Brain microvascular endothelial cell (primary cell): ENCODE results near the gene ZNF407.
A peak's percentile ranks its signal among the peaks of the same experiment; 100 is the strongest.

ENCODE experiments used
- DNase-seq: peaks from one replicate; pipeline ENCODE4 v3.0.0-alpha.2; 2020
- H3K27ac ChIP-seq: fragments of 250-450 bp; sonication (Bioruptor Pico); 2 replicates; pipeline ENCODE4 v1.5.1; 2020; ENCODE audit warnings: mild to moderate bottlenecking, moderate library complexity
- H3K27me3 ChIP-seq: fragments of 250-450 bp; sonication (Bioruptor Pico); replicated peaks from 2 replicates; pipeline ENCODE4 v1.5.1; 2020; ENCODE audit warnings: mild to moderate bottlenecking
- H3K36me3 ChIP-seq: fragments of 250-450 bp; sonication (Bioruptor Pico); replicated peaks from 2 replicates; pipeline ENCODE4 v1.5.1; 2020; ENCODE audit warnings: mild to moderate bottlenecking
- H3K4me3 ChIP-seq: 2 replicates; pipeline ENCODE4 v1.5.1; 2011; ENCODE audit warnings: low read depth, mild to moderate bottlenecking, control low read depth, low read length, moderate library complexity
- in situ Hi-C: cut with HindIII; loops from 2 replicates; pipeline ENCODE4 v1.10.0; 2017; ENCODE audit warnings: low sequenced_read_pairs, low pct_ligation_motif_present
- TF ChIP-seq, protein P1 (sequence below): IDR thresholded peaks from 2 replicates; pipeline ENCODE4 v1.5.1; 2011; ENCODE audit warnings: low read depth, mild to moderate bottlenecking, moderate library complexity, low read length, control low read depth, inconsistent platforms; ENCODE audit errors: missing control alignments

Gene ZNF407

DNA sequence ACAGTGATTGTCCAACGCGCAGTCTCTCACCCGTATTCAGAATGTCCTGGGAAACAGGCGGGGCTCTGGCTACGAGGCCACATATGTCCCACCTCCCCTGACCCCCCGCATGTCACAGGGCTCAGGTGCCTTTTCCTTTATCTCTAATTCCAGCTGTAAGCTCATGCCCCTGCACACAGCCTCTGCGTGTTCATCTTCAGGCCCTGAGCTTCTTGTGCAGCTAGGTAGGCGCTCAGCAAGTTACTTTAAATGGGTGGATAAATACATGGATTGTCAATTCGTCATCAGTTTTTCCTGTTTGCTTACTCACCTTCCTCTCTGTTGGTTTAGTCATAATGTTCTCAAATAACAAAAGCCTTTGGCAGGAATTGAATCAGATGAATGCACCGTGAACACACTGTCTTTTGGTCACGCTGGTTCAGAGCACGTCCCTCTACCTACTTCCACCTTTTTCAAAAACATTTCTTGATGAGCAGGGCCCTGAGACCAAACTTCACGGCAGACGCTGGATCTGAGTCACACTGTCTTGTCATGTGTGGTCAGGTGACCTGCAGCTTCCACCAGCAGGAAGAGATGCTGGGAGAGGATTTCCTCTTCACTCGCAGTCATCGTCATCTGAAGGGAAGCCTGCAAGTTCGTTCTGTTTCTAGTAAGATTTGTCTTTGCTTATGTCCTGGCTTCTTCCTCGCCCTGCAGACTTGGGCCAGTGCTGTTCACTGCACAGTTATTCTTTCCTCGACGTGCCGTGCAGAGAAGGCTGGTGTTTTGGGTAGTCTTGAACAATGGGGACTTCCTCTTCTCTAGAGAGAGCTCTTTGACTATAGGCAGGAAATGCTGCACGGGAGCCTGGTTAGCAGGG lies 473.2 kb downstream of the ZNF407 start:
- in situ Hi-C loops = no loop called here
- TF ChIP-seq, protein P1, sequence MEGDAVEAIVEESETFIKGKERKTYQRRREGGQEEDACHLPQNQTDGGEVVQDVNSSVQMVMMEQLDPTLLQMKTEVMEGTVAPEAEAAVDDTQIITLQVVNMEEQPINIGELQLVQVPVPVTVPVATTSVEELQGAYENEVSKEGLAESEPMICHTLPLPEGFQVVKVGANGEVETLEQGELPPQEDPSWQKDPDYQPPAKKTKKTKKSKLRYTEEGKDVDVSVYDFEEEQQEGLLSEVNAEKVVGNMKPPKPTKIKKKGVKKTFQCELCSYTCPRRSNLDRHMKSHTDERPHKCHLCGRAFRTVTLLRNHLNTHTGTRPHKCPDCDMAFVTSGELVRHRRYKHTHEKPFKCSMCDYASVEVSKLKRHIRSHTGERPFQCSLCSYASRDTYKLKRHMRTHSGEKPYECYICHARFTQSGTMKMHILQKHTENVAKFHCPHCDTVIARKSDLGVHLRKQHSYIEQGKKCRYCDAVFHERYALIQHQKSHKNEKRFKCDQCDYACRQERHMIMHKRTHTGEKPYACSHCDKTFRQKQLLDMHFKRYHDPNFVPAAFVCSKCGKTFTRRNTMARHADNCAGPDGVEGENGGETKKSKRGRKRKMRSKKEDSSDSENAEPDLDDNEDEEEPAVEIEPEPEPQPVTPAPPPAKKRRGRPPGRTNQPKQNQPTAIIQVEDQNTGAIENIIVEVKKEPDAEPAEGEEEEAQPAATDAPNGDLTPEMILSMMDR = no peak
- DNase-seq = peak; percentile 57
- Histone ChIP-seq H3K36me3 (no peaks in the 10 kb centered on the region), H3K27ac (peak overlapping the region; percentile 49), H3K4me3 (peak overlapping the region; percentile 34), H3K27me3 (no peaks in the 10 kb centered on the region)

DNA sequence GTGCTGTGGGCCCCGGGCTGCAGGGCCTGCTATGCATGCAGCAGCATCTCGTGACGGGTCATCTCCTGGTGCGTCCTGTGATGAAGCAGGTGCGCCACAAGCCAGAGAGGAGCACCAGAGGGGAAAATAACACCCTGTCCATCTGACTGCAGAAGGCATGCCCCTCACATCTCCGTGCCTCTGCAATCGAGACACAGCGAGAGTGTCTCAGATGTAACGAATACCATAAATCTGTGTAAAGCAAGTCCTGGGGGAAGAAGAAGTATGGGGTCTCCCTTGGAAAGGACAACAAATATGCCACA lies 473.8 kb downstream of the ZNF407 start:
- in situ Hi-C loops = no loop called here
- peak overlapping the region; percentile 34 for H3K4me3 ChIP-seq
- H3K27me3 ChIP-seq = no peaks in the 10 kb centered on the region
- TF ChIP-seq, protein P1 = no peak
- H3K27ac ChIP-seq = no peak overlapping the region
- DNase-seq = no peak
- H3K36me3 ChIP-seq = no peaks in the 10 kb centered on the region

DNA sequence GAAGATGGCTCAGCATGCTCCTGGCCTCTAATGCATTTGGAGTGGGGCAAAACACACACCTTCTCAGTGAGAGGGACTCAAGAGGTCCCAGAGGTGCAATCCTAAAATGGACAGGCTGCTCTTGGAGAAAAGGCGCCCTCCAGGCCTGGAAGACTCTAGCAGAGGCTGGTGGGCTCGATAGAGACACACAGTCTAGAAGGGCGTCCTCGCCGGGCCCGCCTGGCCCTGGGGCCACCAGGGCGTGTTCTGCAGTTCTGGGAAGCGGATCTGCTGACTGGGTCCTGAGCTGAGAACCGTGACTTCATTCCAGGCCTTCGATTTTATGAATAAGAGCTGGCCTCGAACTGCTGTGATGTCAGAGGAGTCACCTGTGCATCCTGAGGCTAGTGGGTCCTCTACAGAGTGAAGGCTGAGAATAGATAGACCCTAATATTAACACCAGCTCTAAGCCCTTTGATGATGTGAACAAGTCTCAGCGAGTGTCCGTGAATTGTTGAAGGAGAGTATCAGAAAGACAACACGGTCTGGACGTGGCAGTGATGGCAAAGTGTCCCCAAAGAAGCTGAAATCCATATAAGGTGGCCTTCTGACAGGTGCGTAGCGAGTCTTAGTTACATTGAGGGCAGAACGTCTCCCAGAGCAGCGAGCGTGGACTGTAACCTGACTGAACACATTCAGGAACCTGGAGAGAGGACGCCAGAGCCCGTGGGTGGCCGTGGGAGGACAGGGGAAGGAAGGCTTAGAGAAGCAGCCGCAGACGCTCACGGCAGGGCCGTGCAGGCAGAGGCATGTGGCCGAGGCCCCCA lies 474.4 kb downstream of the ZNF407 start:
- TF ChIP-seq, protein P1 = no peak
- Histone ChIP-seq H3K4me3 (no peak overlapping the region), H3K36me3 (no peaks in the 10 kb centered on the region), H3K27me3 (no peaks in the 10 kb centered on the region), H3K27ac (no peak overlapping the region)
- in situ Hi-C loops = no loop called here
- DNase-seq = no peak

DNA sequence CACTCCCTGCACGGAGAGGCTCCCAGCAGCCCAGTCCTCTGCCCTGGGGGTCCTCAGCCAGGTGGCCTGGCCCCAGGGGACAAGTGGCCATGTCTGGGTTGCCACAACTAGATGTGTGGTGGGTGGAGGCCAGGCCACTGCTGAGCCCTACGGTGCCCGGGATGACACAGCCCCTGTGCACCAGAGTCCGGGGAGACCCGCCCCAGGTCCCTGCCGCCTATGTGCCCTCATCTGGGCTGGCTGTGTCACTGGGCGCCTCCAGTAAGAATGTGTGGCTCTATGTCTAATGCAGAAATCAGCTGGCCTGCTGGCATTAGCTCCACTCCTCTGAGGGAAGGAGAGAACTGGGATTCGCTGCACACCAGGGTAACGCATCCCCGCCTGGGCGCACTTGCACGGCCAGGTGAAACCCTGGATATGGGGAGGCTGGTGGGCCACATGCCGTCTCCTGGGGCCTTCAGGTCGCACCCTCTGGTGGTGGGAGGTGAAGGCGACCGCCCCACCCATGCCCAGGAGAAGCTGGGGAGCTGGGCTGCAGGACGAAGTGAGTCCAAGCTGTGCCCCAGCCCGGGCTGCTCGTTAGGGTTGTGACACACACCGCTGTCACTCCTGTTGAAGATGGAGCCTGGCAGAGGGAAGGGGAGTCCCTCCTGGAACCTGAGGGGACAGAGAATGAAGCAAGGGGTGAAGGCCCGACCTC lies 475.2 kb downstream of the ZNF407 start:
- in situ Hi-C loops = no loop called here
- H3K36me3 ChIP-seq = no peaks in the 10 kb centered on the region
- no peak for DNase-seq
- TF ChIP-seq, protein P1 = no peak
- no peak overlapping the region for H3K4me3 ChIP-seq
- no peak overlapping the region for H3K27ac ChIP-seq
- no peaks in the 10 kb centered on the region for H3K27me3 ChIP-seq

DNA sequence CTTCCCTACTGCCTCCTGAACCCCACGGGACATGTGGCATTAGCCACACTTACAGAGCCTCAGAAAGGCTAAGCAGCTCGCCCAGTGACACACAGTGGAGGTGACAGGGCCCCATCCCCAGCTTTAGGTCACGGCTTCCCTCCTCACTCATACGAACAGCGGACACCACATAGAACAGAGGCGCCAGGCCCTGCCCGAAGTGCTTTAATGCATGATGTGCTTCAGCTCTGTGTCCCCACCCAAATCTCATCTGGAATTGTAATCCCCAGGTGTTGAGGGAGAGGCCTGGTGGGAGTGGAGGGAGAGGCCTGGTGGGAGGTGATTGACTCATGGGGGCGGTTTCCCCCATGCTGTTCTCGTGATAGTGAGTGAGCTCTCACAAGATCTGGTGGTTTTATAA lies 476.0 kb downstream of the ZNF407 start:
- H3K27me3 ChIP-seq = no peaks in the 10 kb centered on the region

More for the DNA sequence above, 476.0 kb downstream of the ZNF407 start:
- Histone ChIP-seq H3K4me3 (no peak overlapping the region), H3K27ac (no peak overlapping the region), H3K36me3 (no peaks in the 10 kb centered on the region)
- TF ChIP-seq, protein P1 = no peak
- no peak for DNase-seq
- in situ Hi-C loops = no loop called here
